ENCODE measurements around the gene C1QTNF8.

The C1QTNF8 gene

DNA sequence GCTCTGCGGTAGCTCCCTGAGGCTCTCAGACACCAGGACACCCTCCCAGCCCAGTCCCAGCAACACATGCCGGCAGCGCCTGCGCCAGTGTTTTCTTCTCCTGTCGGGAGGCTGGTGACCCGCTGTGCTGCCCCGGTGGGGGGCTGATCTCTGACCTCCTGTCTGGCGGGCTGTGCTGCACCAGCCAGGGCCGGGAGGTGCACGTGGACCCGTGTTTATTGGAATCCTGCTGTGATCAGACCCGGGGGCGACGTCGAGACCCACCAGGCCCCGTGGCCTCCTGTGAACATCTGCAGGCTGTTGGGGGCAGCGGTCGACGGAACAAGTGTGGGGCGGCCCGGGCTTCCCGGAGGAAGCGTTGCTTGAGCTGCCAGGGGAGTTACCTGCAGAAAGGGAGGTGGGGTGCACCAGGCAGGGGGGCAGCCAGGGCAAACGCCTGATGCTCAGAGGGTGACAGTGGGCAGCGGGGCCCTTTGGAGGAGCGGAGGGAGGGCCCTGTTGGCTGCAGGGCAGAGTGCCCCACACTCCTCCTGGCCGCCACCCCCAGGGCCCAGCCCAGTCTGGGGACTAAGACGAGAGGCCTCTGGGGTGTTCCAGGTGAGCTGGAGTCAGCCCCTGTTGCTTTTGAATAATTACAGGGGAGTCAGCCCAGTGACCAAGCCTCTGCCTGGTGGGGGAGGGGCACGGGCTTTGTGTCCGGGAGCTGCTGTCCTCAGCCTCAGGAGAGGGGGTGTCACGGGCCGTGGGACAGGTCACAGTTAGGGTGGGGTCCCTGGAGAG is 25.8 kb downstream of the C1QTNF8 start:
- in situ Hi-C loops (cut with HindIII; ENCODE audit: low sequenced_read_pairs), result no loop called here
- TF ChIP-seq CTCF (IDR thresholded peaks at IDR 0.05; ENCODE audit: low read depth, low read length), result no peak
- H3K4me3 ChIP-seq (ENCODE audit: low read depth, low read length), result no peak overlapping the region
- DNase-seq (ENCODE audit: low read depth, low spot score), result no peak

GRCh38 chr16:1069154-1069553 is 26.9 kb downstream of the C1QTNF8 start:
- TF ChIP-seq CTCF (IDR thresholded peaks at IDR 0.05; ENCODE audit: low read depth, low read length), result no peak
- no peak overlapping the region for H3K4me3 ChIP-seq (ENCODE audit: low read depth, low read length)
- in situ Hi-C loops (cut with HindIII; ENCODE audit: low sequenced_read_pairs), result no loop called here
- DNase-seq (ENCODE audit: low read depth, low spot score), result no peak

GRCh38 chr16:1068451-1068850 is 27.6 kb downstream of the C1QTNF8 start:
- DNase-seq (ENCODE audit: low read depth, low spot score), result no peak
- H3K4me3 ChIP-seq (ENCODE audit: low read depth, low read length), result no peak overlapping the region
- in situ Hi-C loops (cut with HindIII; ENCODE audit: low sequenced_read_pairs), result no loop called here
- no peak for TF ChIP-seq CTCF (IDR thresholded peaks at IDR 0.05; ENCODE audit: low read depth, low read length)

DNA sequence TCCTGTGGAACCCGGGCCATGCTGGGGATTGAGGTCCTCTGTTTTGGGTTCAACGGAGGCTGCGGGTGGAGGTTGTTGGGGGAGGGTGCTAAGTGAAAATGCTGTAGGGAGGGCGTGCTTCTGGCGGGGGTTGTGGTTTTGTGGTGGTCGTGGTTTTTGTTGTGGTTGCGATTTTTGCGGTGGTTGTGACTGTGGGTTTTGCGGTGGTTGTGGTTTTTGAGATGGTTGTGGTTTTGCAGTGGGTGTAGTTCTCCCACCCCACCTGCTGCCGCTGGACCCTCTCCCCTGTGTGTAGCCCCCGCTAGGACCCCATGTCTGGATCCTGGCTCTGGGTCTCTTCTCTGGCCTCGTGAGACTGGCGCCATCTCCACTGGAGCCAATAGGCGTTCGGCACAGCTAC is 28.4 kb downstream of the C1QTNF8 start:
- in situ Hi-C loops (cut with HindIII; ENCODE audit: low sequenced_read_pairs), result no loop called here
- no peak for TF ChIP-seq CTCF (IDR thresholded peaks at IDR 0.05; ENCODE audit: low read depth, low read length)
- H3K4me3 ChIP-seq (ENCODE audit: low read depth, low read length), result no peak overlapping the region
- no peak for DNase-seq (ENCODE audit: low read depth, low spot score)

DNA sequence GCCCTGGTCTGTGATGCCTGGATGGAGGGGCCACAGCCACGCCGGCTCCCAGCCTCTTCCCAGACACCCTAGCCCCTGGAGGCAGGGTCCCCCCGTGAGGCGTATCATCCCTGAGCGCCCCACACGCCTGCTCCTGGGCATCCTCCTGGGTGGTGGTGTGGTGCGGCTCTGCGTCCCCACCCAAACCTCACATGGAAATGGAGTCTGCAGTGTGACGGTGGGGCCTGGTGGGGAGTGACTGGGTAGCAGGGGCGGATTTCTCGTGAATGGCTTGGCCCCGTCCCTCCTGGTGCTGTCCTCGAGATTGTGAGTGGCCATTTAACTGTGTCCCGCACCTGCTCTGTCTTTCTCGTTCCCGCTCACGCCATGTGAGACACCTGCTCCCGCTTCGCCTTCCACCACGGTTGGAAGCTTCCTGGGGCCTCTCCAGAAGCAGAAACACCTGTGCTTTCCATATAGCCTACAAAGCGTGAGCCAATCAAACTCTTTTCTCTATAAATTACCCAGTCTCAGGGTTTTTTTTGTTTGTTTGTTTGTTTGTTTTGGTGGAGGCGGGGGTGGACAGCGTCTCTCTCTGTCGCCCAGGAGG is 29.4 kb downstream of the C1QTNF8 start:
- TF ChIP-seq CTCF (IDR thresholded peaks at IDR 0.05; ENCODE audit: low read depth, low read length), result no peak
- DNase-seq (ENCODE audit: low read depth, low spot score), result no peak
- no peak overlapping the region for H3K4me3 ChIP-seq (ENCODE audit: low read depth, low read length)
- in situ Hi-C loops (cut with HindIII; ENCODE audit: low sequenced_read_pairs), result no loop called here

DNA sequence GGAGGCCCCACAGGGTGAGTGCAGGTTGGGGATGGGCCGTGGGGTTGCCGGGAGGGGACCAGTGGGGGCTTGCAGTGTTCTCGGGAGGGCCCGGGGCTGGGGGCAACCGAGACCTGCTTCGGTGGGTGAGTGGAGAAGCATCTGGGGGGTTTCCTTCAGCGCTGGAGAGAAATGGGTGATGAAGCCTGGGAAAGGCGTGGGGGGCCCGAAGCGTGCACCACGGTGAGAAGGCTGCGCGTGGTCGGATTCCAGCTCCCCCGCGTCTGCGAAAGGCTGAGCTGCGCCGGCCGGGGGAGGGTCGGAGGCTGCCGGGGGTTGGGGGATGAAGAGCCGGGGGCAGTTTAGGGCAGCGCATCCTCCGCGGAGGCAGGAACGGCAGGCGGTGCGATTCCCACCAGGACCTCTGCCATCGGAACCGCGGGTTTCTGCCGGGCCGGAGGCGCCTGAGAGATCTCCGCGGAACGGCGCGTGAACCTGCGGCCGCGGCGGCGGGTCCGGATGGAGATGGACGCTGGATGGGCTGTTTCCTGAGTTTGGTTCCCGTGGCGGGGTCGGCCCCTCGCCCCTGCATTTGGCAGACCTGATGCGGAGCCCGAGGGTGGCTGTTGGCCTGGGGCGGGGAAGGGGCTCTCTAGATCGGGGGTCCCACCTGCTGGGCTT is 30.4 kb downstream of the C1QTNF8 start:
- no peak for TF ChIP-seq CTCF (IDR thresholded peaks at IDR 0.05; ENCODE audit: low read depth, low read length)
- H3K4me3 ChIP-seq (ENCODE audit: low read depth, low read length), result no peak overlapping the region
- in situ Hi-C loops (cut with HindIII; ENCODE audit: low sequenced_read_pairs), result no loop called here
- DNase-seq (ENCODE audit: low read depth, low spot score), result no peak

Data from astrocyte of the spinal cord (primary cell).